Trophoblast cell (in vitro differentiated cells and primary cell): Measurements from ENCODE around the gene MPV17L.
"Not testable (repeated sequence)": the region's sequence is repeated elsewhere in the genome, so short reads cannot be mapped to it uniquely, and the experiment has no call there.

Experiments used
- DNase-seq, 2 donors: peaks; one replicate each; pipeline ENCODE4 v3.0.0-alpha.2; 2016
- H2AFZ ChIP-seq: 2 replicates; pipeline ENCODE4 v1.6.1; 2013; ENCODE audit warnings: low read length, moderate library complexity, mild to moderate bottlenecking; ENCODE audit not compliant: insufficient read depth, poor library complexity
- H2AK5ac ChIP-seq: 2 replicates; pipeline ENCODE4 v1.6.1; 2013; ENCODE audit warnings: mild to moderate bottlenecking, low read length
- H2BK120ac ChIP-seq: 2 replicates; pipeline ENCODE4 v1.6.1; 2013; ENCODE audit warnings: low read length, mild to moderate bottlenecking, moderate library complexity; ENCODE audit not compliant: insufficient read depth, poor library complexity
- H2BK12ac ChIP-seq: 2 replicates; pipeline ENCODE4 v1.6.1; 2013; ENCODE audit warnings: mild to moderate bottlenecking, low read length, moderate library complexity
- H2BK5ac ChIP-seq: 2 replicates; pipeline ENCODE4 v1.6.1; 2013; ENCODE audit warnings: low read length, low read depth, moderate library complexity, mild to moderate bottlenecking; ENCODE audit not compliant: poor library complexity
- H3K14ac ChIP-seq: 2 replicates; pipeline ENCODE4 v1.6.1; 2013; ENCODE audit warnings: mild to moderate bottlenecking, low read length
- H3K18ac ChIP-seq: 2 replicates; pipeline ENCODE4 v1.6.1; 2013; ENCODE audit warnings: mild to moderate bottlenecking, low read length
- H3K23ac ChIP-seq: 2 replicates; pipeline ENCODE4 v1.6.1; 2013; ENCODE audit warnings: low read length
- H3K27ac ChIP-seq: 2 replicates; pipeline ENCODE4 v1.5.1; 2013; ENCODE audit warnings: low read depth, mild to moderate bottlenecking, inconsistent platforms, low read length, moderate library complexity
- H3K27me3 ChIP-seq: 2 replicates; pipeline ENCODE4 v1.6.1; 2013; ENCODE audit warnings: inconsistent platforms, mild to moderate bottlenecking, low read length, moderate library complexity; ENCODE audit not compliant: insufficient read depth
- H3K36me3 ChIP-seq, 2 experiments: 1 replicate in 1 of 2; 2 replicates in 1 of 2; pipeline ENCODE4 v1.6.1; 2013; ENCODE audit warnings: low read length in 2 of 2, mild to moderate bottlenecking in 2 of 2, moderate library complexity in 1 of 2; ENCODE audit not compliant: insufficient read depth in 2 of 2, control insufficient read depth in 1 of 2
- H3K4ac ChIP-seq: 2 replicates; pipeline ENCODE4 v1.6.1; 2013; ENCODE audit warnings: low read depth, mild to moderate bottlenecking, low read length, moderate library complexity
- H3K4me1 ChIP-seq, 2 experiments: 1 replicate in 1 of 2; 2 replicates in 1 of 2; pipeline ENCODE4 v1.6.1; 2013; ENCODE audit warnings: low read length in 2 of 2, mild to moderate bottlenecking in 2 of 2, moderate library complexity in 1 of 2; ENCODE audit not compliant: insufficient read depth in 2 of 2, control insufficient read depth in 1 of 2
- H3K4me2 ChIP-seq: 2 replicates; pipeline ENCODE4 v1.6.1; 2013; ENCODE audit warnings: inconsistent platforms, mild to moderate bottlenecking, low read length, moderate library complexity
- H3K4me3 ChIP-seq: 2 replicates; pipeline ENCODE4 v1.5.1; 2013; ENCODE audit warnings: mild to moderate bottlenecking, low read depth, low read length, inconsistent platforms
- H3K79me1 ChIP-seq: one replicate; pipeline ENCODE4 v1.6.1; 2013; ENCODE audit warnings: low read length
- H3K79me2 ChIP-seq: 2 replicates; pipeline ENCODE4 v1.6.1; 2013; ENCODE audit warnings: low read length, mild to moderate bottlenecking; ENCODE audit not compliant: control insufficient read depth, insufficient read depth, poor library complexity
- H3K9ac ChIP-seq: 2 replicates; pipeline ENCODE4 v1.6.1; 2013; ENCODE audit warnings: mild to moderate bottlenecking, low read length
- H3K9me3 ChIP-seq: 2 replicates; pipeline ENCODE4 v1.6.1; 2013; ENCODE audit warnings: low read depth, mild to moderate bottlenecking, control low read depth, inconsistent platforms, low read length; ENCODE audit not compliant: insufficient read depth
- H4K12ac ChIP-seq: 2 replicates; pipeline ENCODE4 v1.6.1; 2013; ENCODE audit warnings: low read depth, mild to moderate bottlenecking, low read length, moderate library complexity
- H4K8ac ChIP-seq: 2 replicates; pipeline ENCODE4 v1.6.1; 2013; ENCODE audit warnings: low read depth, mild to moderate bottlenecking, low read length, moderate library complexity
- H4K91ac ChIP-seq: one replicate; pipeline ENCODE4 v1.6.1; 2013; ENCODE audit warnings: low read depth, mild to moderate bottlenecking, low read length, moderate library complexity
- WGBS: extraction: QIAGEN DNeasy Blood & Tissue Kit; methylation state at CpG from one replicate; pipeline ENCODE4 v1.1.7; 2013; ENCODE audit warnings: missing lambda C conversion rate; ENCODE audit not compliant: insufficient read length, insufficient coverage; ENCODE audit errors: extremely low coverage; 5-methylcytosine and 5-hydroxymethylcytosine counted together

The MPV17L gene

GRCh38 chr16:15382810-15383209 is 12.7 kb upstream of the MPV17L start:
- not testable (repeated sequence) for H2AFZ ChIP-seq, H4K12ac ChIP-seq, H3K79me2 ChIP-seq, H3K4me3 ChIP-seq, H3K18ac ChIP-seq, H2BK120ac ChIP-seq, H3K14ac ChIP-seq, H3K79me1 ChIP-seq, H3K27ac ChIP-seq, H3K27me3 ChIP-seq, H3K9me3 ChIP-seq, H3K36me3 ChIP-seq, H3K4ac ChIP-seq, H3K9ac ChIP-seq, H4K91ac ChIP-seq, H2AK5ac ChIP-seq, H2BK12ac ChIP-seq, H3K4me2 ChIP-seq, H3K4me1 ChIP-seq, H4K8ac ChIP-seq, H3K23ac ChIP-seq, H2BK5ac ChIP-seq
- peak in 1 of 2 donors; percentile 2 for DNase-seq
- WGBS, result no CpG with 5 or more reads among the region's 3 CpGs

GRCh38 chr16:15388060-15388459 is 7.5 kb upstream of the MPV17L start:
- H3K79me2 ChIP-seq, H3K4me2 ChIP-seq, H2BK120ac ChIP-seq, H3K27me3 ChIP-seq, H4K12ac ChIP-seq, H3K4me1 ChIP-seq, H2AK5ac ChIP-seq, H3K4ac ChIP-seq, H3K9ac ChIP-seq, H4K8ac ChIP-seq, H3K4me3 ChIP-seq, H2BK12ac ChIP-seq, H2BK5ac ChIP-seq, H3K27ac ChIP-seq, H3K36me3 ChIP-seq, DNase-seq, H3K9me3 ChIP-seq, H4K91ac ChIP-seq, H3K23ac ChIP-seq, H3K14ac ChIP-seq, H2AFZ ChIP-seq, H3K18ac ChIP-seq, H3K79me1 ChIP-seq: not testable (repeated sequence)
- WGBS, result no CpG with 5 or more reads among the region's 6 CpGs

- H2BK5ac ChIP-seq, H2AFZ ChIP-seq, H3K9me3 ChIP-seq, H3K18ac ChIP-seq, H3K4me3 ChIP-seq, H2AK5ac ChIP-seq, DNase-seq, H3K79me1 ChIP-seq, H3K4ac ChIP-seq, H3K27me3 ChIP-seq, H3K14ac ChIP-seq, H3K9ac ChIP-seq, H3K4me2 ChIP-seq, H3K23ac ChIP-seq, H4K12ac ChIP-seq, H2BK120ac ChIP-seq, H4K91ac ChIP-seq, H3K4me1 ChIP-seq, H2BK12ac ChIP-seq, H3K36me3 ChIP-seq, H3K79me2 ChIP-seq, H3K27ac ChIP-seq, H4K8ac ChIP-seq: not testable (repeated sequence)
- no CpG with 5 or more reads among the region's 5 CpGs for WGBS
Observed at GRCh38 chr16:15389916-15390315, 5.6 kb upstream of the MPV17L start.

GRCh38 chr16:15393025-15393424 is 2.5 kb upstream of the MPV17L start:
- H3K14ac ChIP-seq, H2BK120ac ChIP-seq, H2AK5ac ChIP-seq, H3K4me1 ChIP-seq, H3K4me3 ChIP-seq, H3K9ac ChIP-seq, H3K36me3 ChIP-seq, H3K4me2 ChIP-seq, H3K4ac ChIP-seq, H2BK5ac ChIP-seq, H3K27ac ChIP-seq, H4K91ac ChIP-seq, H3K9me3 ChIP-seq, H4K8ac ChIP-seq, H3K27me3 ChIP-seq, DNase-seq, H3K79me1 ChIP-seq, H2AFZ ChIP-seq, H3K18ac ChIP-seq, H2BK12ac ChIP-seq, H4K12ac ChIP-seq, H3K23ac ChIP-seq, H3K79me2 ChIP-seq: not testable (repeated sequence)
- WGBS, result no CpG with 5 or more reads among the region's 8 CpGs

GRCh38 chr16:15396509-15396829 is 915 bp downstream of the MPV17L start:
- not testable (repeated sequence) for H2AK5ac ChIP-seq, H3K18ac ChIP-seq, H3K27me3 ChIP-seq, H3K14ac ChIP-seq, H3K23ac ChIP-seq, H4K91ac ChIP-seq, H2AFZ ChIP-seq, H3K27ac ChIP-seq, H3K4me2 ChIP-seq, H3K4me1 ChIP-seq, DNase-seq, H3K4ac ChIP-seq, H2BK5ac ChIP-seq, H4K8ac ChIP-seq, H3K9me3 ChIP-seq, H3K79me1 ChIP-seq, H3K9ac ChIP-seq, H4K12ac ChIP-seq, H3K36me3 ChIP-seq, H2BK120ac ChIP-seq, H2BK12ac ChIP-seq, H3K79me2 ChIP-seq, H3K4me3 ChIP-seq
- no CpG with 5 or more reads among the region's 8 CpGs for WGBS
